ENCODE results near the gene FHIP2A. TPM values are rescaled to one million over a fixed set of nuclear protein-coding genes. Genes with fewer than 3 reads are reported as not detected.

FHIP2A gene
- total RNA-seq, 1 donor from 2014 or later: 48.2 TPM

- no peaks in the 10 kb centered on the region for H3K27me3 Mint-ChIP-seq (ENCODE audit: low read depth)
- H3K4me3 Mint-ChIP-seq (ENCODE audit: unreplicated experiment): no peak overlapping the region
- DNase-seq (ENCODE audit: low spot score): no peak
- H3K36me3 Mint-ChIP-seq (ENCODE audit: low read depth): peaks cover 9% of the 10 kb centered on the region
- H3K4me1 Mint-ChIP-seq (ENCODE audit: low read depth): peaks cover 7% of the 10 kb centered on the region
- peaks cover 2% of the 10 kb centered on the region for H3K9me3 Mint-ChIP-seq (ENCODE audit: low read depth)
- H3K27ac Mint-ChIP-seq (ENCODE audit: unreplicated experiment): no peak overlapping the region
- TF ChIP-seq CTCF (IDR thresholded peaks at IDR 0.05): no peak
Measured at GRCh38 chr10:114791768-114792167, 29.8 kb upstream of the FHIP2A start.

GRCh38 chr10:114795039-114795438 lies 26.5 kb upstream of the FHIP2A start:
- H3K27me3 Mint-ChIP-seq (ENCODE audit: low read depth): no peaks in the 10 kb centered on the region
- peaks cover 6% of the 10 kb centered on the region for H3K9me3 Mint-ChIP-seq (ENCODE audit: low read depth)
- H3K4me1 Mint-ChIP-seq (ENCODE audit: low read depth): peaks cover 7% of the 10 kb centered on the region
- H3K36me3 Mint-ChIP-seq (ENCODE audit: low read depth): peaks cover 18% of the 10 kb centered on the region
- no peak for DNase-seq (ENCODE audit: low spot score)
- H3K4me3 Mint-ChIP-seq (ENCODE audit: unreplicated experiment): no peak overlapping the region
- H3K27ac Mint-ChIP-seq (ENCODE audit: unreplicated experiment): no peak overlapping the region
- TF ChIP-seq CTCF (IDR thresholded peaks at IDR 0.05): no peak

- Mint-ChIP-seq H3K36me3 (ENCODE audit: low read depth) (peaks cover 11% of the 10 kb centered on the region), H3K27ac (ENCODE audit: unreplicated experiment) (no peak overlapping the region), H3K9me3 (ENCODE audit: low read depth) (peaks cover 6% of the 10 kb centered on the region), H3K4me1 (ENCODE audit: low read depth) (no peaks in the 10 kb centered on the region), H3K4me3 (ENCODE audit: unreplicated experiment) (no peak overlapping the region), H3K27me3 (ENCODE audit: low read depth) (no peaks in the 10 kb centered on the region)
- TF ChIP-seq CTCF (IDR thresholded peaks at IDR 0.05): no peak
- no peak for DNase-seq (ENCODE audit: low spot score)
Measured at GRCh38 chr10:114800361-114800760, 21.2 kb upstream of the FHIP2A start.

- no peaks in the 10 kb centered on the region for H3K27me3 Mint-ChIP-seq (ENCODE audit: low read depth)
Measured at GRCh38 chr10:114801411-114801813, 20.2 kb upstream of the FHIP2A start.

GRCh38 chr10:114802177-114802576 lies 19.4 kb upstream of the FHIP2A start:
- Mint-ChIP-seq H3K4me1 (ENCODE audit: low read depth) (no peaks in the 10 kb centered on the region), H3K4me3 (ENCODE audit: unreplicated experiment) (no peak overlapping the region), H3K9me3 (ENCODE audit: low read depth) (no peaks in the 10 kb centered on the region), H3K27ac (ENCODE audit: unreplicated experiment) (no peak overlapping the region), H3K27me3 (ENCODE audit: low read depth) (no peaks in the 10 kb centered on the region), H3K36me3 (ENCODE audit: low read depth) (peaks cover 6% of the 10 kb centered on the region)
- no peak for TF ChIP-seq CTCF (IDR thresholded peaks at IDR 0.05)
- DNase-seq (ENCODE audit: low spot score): no peak

More at GRCh38 chr10:114801411-114801813, 20.2 kb upstream of the FHIP2A start:
- no peak for DNase-seq (ENCODE audit: low spot score)
- H3K9me3 Mint-ChIP-seq (ENCODE audit: low read depth): peaks cover 6% of the 10 kb centered on the region
- H3K36me3 Mint-ChIP-seq (ENCODE audit: low read depth): peaks cover 11% of the 10 kb centered on the region
- H3K27ac Mint-ChIP-seq (ENCODE audit: unreplicated experiment): no peak overlapping the region
- TF ChIP-seq CTCF (IDR thresholded peaks at IDR 0.05): no peak
- H3K4me1 Mint-ChIP-seq (ENCODE audit: low read depth): no peaks in the 10 kb centered on the region
- no peak overlapping the region for H3K4me3 Mint-ChIP-seq (ENCODE audit: unreplicated experiment)

Data from chondrocyte (in vitro differentiated cells).